Endothelial cell (in vitro differentiated cells): Measurements from ENCODE around the gene NLK. TPM values are rescaled to one million over a fixed set of nuclear protein-coding genes. Genes with fewer than 3 reads are reported as not detected.

Source experiments
- DNase-seq: peaks from one replicate; pipeline ENCODE4 v3.0.0; 2021; ENCODE audit warnings: low spot score
- H3K27ac Mint-ChIP-seq: one replicate; pipeline ENCODE4 v1.8.0; 2021; ENCODE audit warnings: mixed read lengths, inconsistent platforms; ENCODE audit not compliant: unreplicated experiment
- H3K27me3 Mint-ChIP-seq: one replicate; pipeline ENCODE4 v1.8.0; 2021; ENCODE audit warnings: mild to moderate bottlenecking, moderate library complexity, mixed read lengths, inconsistent platforms; ENCODE audit not compliant: unreplicated experiment
- H3K36me3 Mint-ChIP-seq: one replicate; pipeline ENCODE4 v1.8.0; 2021; ENCODE audit warnings: mild to moderate bottlenecking, low read depth, mixed read lengths, inconsistent platforms; ENCODE audit not compliant: unreplicated experiment
- H3K4me1 Mint-ChIP-seq: one replicate; pipeline ENCODE4 v1.8.0; 2021; ENCODE audit warnings: mild to moderate bottlenecking, mixed read lengths, inconsistent platforms; ENCODE audit not compliant: unreplicated experiment
- H3K4me3 Mint-ChIP-seq: one replicate; pipeline ENCODE4 v1.8.0; 2021; ENCODE audit warnings: mild to moderate bottlenecking, mixed read lengths, inconsistent platforms; ENCODE audit not compliant: unreplicated experiment
- H3K9me3 Mint-ChIP-seq: one replicate; pipeline ENCODE4 v1.8.0; 2021; ENCODE audit warnings: mixed read lengths, inconsistent platforms; ENCODE audit not compliant: unreplicated experiment
- total RNA-seq: library from RNA; stranded (reverse); fragmentation: NEBNext Ultra II Directional; extraction: Animal tissue kit (Norgen Biotek cat#: 25700); gene quantifications from one replicate; pipeline ENCODE4 v1.2.1, GENCODE V29; 2021; ENCODE audit not compliant: unreplicated experiment
- TF ChIP-seq, protein P1 (sequence below): fragments of 200-600 bp; sonication (generic); IDR thresholded peaks from one replicate; pipeline ENCODE4 v1.5.0; 2021; ENCODE audit warnings: antibody characterized with exemption; ENCODE audit not compliant: unreplicated experiment

Gene NLK
- total RNA-seq, 1 donor from 2014 or later = 53.7 TPM

DNA sequence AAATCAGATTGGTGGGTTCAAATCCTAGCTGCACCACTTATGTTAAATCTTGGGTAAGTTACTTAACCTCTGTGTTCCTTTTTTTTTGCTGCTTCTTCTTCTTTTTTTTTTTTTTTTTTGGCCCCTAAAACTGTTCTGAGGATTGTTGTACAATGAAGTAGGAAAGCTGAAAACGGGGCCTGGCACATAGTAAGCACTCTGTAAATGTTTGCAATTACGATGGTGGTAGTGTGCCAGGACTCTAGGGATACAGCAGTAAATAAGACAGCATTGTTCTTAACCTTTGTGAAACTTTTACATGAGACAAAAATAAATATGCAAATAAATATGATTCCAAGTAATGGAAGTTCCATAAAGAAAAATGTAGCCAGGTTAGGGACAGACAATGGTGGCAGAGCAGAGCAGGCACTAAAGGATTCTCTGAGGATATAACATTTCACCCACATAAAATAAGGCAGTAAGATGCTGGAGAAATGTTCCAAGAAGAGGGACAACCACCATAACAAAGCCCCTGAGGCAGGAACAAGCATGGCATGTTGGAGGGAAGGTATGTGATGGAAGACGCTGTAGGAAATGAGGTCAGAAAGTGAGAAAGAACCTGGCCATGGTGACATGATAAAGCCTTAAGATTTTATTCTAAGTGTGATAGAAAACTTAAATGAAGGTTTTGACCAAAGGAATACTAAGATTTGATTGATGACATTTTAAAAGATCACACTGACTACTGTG lies 127.3 kb downstream of the NLK start:
- TF ChIP-seq, protein P1, sequence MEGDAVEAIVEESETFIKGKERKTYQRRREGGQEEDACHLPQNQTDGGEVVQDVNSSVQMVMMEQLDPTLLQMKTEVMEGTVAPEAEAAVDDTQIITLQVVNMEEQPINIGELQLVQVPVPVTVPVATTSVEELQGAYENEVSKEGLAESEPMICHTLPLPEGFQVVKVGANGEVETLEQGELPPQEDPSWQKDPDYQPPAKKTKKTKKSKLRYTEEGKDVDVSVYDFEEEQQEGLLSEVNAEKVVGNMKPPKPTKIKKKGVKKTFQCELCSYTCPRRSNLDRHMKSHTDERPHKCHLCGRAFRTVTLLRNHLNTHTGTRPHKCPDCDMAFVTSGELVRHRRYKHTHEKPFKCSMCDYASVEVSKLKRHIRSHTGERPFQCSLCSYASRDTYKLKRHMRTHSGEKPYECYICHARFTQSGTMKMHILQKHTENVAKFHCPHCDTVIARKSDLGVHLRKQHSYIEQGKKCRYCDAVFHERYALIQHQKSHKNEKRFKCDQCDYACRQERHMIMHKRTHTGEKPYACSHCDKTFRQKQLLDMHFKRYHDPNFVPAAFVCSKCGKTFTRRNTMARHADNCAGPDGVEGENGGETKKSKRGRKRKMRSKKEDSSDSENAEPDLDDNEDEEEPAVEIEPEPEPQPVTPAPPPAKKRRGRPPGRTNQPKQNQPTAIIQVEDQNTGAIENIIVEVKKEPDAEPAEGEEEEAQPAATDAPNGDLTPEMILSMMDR = no peak
- no peaks in the 10 kb centered on the region for H3K27me3 Mint-ChIP-seq
- no peak overlapping the region for H3K4me3 Mint-ChIP-seq
- no peak for DNase-seq
- peaks cover 41% of the 10 kb centered on the region for H3K4me1 Mint-ChIP-seq
- H3K9me3 Mint-ChIP-seq = no peaks in the 10 kb centered on the region
- H3K27ac Mint-ChIP-seq = peak overlapping the region; percentile 7
- H3K36me3 Mint-ChIP-seq = peaks cover 11% of the 10 kb centered on the region

DNA sequence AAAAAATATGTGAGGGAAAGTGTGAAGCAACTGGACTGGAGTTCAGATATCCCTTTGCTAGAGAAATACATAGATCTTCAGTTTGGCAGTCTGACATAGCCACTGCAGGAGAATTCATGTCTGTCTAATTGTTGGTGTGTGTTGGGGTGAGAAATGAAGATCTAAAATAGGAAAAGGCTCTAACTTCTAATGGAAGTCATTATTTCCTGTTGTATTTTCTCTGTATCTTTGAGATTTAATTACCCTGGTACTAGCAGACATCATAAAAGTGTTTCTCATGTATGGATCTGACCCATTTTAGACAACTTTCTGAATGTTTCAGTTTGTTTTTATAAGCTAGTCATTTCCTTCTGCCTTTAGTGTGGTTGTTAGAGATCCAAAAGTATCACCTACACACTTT lies 128.3 kb downstream of the NLK start:
- H3K36me3 Mint-ChIP-seq = peaks cover 11% of the 10 kb centered on the region
- H3K27me3 Mint-ChIP-seq = no peaks in the 10 kb centered on the region
- H3K4me1 Mint-ChIP-seq = peaks cover 43% of the 10 kb centered on the region
- no peak overlapping the region for H3K4me3 Mint-ChIP-seq
- H3K9me3 Mint-ChIP-seq = no peaks in the 10 kb centered on the region
- peak overlapping the region; percentile 36 for H3K27ac Mint-ChIP-seq
- TF ChIP-seq, protein P1 = no peak
- no peak for DNase-seq

DNA sequence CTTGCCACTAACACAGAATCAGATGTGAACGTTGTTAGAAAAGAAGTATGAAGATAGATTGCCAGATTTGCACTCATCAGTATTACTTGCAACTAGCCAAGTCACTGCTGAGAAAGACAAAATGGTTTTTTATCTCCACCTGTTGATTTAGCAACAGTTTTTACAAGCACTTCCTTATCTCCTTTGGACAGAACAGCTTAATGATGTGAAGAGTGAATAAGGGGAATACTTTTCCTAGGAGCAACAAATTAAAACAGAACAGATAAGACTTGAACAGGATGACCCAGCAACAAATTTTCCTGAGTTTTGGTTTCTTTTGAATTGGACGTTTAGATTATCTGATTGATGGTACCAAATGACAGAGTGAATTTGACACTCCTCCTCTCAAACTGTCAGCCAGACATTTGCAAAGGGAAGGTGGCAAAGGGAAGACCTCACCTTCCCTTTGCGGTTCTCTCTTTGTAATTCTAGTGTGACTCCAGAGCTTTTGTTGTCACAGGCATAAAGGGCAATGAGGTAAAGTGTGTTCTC lies 130.6 kb downstream of the NLK start:
- TF ChIP-seq, protein P1 = no peak
- Mint-ChIP-seq H3K4me1 (peaks cover 52% of the 10 kb centered on the region), H3K4me3 (no peak overlapping the region), H3K9me3 (no peaks in the 10 kb centered on the region), H3K27ac (peak overlapping the region; percentile 73), H3K27me3 (no peaks in the 10 kb centered on the region), H3K36me3 (peaks cover 10% of the 10 kb centered on the region)
- no peak for DNase-seq

DNA sequence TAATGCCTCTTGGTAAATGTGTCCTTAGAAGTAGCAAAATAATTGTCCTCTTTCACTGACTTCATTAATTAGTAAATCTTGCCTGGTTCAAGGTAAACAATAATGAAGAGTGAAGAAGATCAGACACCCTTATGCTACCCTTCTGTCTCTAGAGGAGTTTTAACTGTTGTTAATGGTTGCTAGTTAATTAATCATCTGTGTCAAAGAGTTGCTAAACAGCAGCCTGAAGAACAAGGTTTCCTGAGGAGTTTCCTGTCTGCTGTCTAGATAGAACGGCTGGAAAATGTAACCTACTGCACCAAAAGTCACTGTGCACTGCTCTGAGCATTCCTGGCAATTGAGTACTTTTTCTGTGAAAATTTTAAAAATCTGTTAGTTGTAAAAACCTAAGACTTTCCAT lies 131.3 kb downstream of the NLK start:
- Mint-ChIP-seq H3K27ac (peak overlapping the region; percentile 73), H3K27me3 (no peaks in the 10 kb centered on the region), H3K4me1 (peaks cover 54% of the 10 kb centered on the region), H3K4me3 (no peak overlapping the region), H3K9me3 (no peaks in the 10 kb centered on the region), H3K36me3 (peaks cover 6% of the 10 kb centered on the region)
- TF ChIP-seq, protein P1 = no peak
- no peak for DNase-seq

DNA sequence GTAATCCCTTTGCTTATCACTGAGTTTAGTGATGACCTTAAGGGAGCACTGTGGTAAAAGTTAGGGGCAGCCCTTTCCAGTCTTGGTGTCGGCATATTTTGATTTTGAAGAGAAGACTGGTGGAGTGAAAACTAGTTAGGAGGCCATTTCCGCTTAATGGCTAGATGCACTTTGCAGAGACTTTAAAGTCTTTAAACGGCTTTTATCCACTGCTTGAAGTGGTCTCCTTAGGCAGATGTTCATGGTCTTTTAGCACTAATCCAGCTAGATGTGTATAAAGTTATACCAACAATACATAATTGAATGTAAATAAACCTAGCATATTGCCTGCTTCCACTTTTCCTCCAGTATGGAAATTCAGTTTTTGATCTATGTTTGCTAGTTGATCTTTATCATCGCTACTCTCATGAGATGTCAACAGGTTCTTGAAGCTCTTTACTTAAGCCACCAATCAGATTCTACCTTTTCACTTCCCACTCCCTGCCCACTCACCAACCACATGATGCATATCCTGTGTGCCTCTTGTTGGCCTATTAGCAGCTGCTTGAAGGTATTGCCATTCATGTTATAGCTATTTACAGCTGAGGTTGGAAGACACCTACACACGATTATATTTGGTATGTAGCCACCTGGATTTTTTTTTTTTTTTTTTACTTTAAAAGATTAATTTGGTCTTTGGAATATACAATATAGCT lies 132.0 kb downstream of the NLK start:
- H3K27me3 Mint-ChIP-seq = no peaks in the 10 kb centered on the region
- peak overlapping the region; percentile 85 for H3K27ac Mint-ChIP-seq
- no peak for DNase-seq
- no peak overlapping the region for H3K4me3 Mint-ChIP-seq
- peaks cover 56% of the 10 kb centered on the region for H3K4me1 Mint-ChIP-seq
- TF ChIP-seq, protein P1 = no peak
- no peaks in the 10 kb centered on the region for H3K9me3 Mint-ChIP-seq
- peaks cover 7% of the 10 kb centered on the region for H3K36me3 Mint-ChIP-seq
